HCT116 (cell line): ENCODE results near the gene BAIAP2. TPM values are rescaled to one million over a fixed set of nuclear protein-coding genes. Genes with fewer than 3 reads are reported as not detected.

Experiments
- ATAC-seq: fragments of 200-7000 bp; cut with Tn5 transposase; 2 replicates; pipeline ENCODE4 v1.9.1; 2020; ENCODE audit warnings: mild to moderate bottlenecking, moderate library complexity
- BruUV-seq: library from RNA; stranded (reverse); fragments of 400-500 nt; replicated peaks from 2 replicates; lab custom pipeline; 2021; lab: Mats Ljungman, UMichigan
- CTCF ChIA-PET: fragments of 300-600 bp; sonication (Branson Sonifier 250); formaldehyde crosslinking; loops from one replicate; lab custom pipeline; 2021; ENCODE audit warnings: antibody characterized with exemption; lab: Charles Lee
- POLR2A ChIA-PET: fragments of 300-600, 350-600 bp; sonication (Branson Sonifier 250); formaldehyde crosslinking; loops from one replicate; lab custom pipeline; 2021; ENCODE audit warnings: antibody characterized with exemption; lab: Charles Lee
- RAD21 ChIA-PET, 2 experiments: fragments of 300-600 bp; sonication (Branson Sonifier 250); formaldehyde crosslinking; loops; one replicate each; lab custom pipeline; 2023; ENCODE audit warnings: low total read pairs in 2 of 2; ENCODE audit not compliant: uncharacterized antibody in 2 of 2, unreplicated experiment in 2 of 2, low non-redundant PET in 1 of 2; lab: Charles Lee
- DNase-seq: peaks from one replicate; pipeline ENCODE4 v3.0.0-alpha.2; 2010; ENCODE audit warnings: low read depth, low spot score
- H2AFZ ChIP-seq: fragments of 200-600 bp; shearing (Covaris generic), sonication (generic); 2 replicates; pipeline ENCODE4 v1.6.1; 2017; ENCODE audit warnings: low read depth, mixed run types, mixed read lengths, antibody characterized with exemption, low read length; ENCODE audit not compliant: poor library complexity, severe bottlenecking
- H3K27ac ChIP-seq: 2 replicates; pipeline ENCODE4 v1.5.1; 2012; ENCODE audit warnings: low read depth, low read length
- H3K27me3 ChIP-seq: fragments of 200-600 bp; sonication (generic); 2 replicates; pipeline ENCODE4 v1.6.1; 2016; ENCODE audit warnings: mixed run types, low read length, mixed read lengths; ENCODE audit not compliant: insufficient read depth
- H3K36me3 ChIP-seq, 2 experiments: fragments of 200-500 bp in 1 of 2; fragments of 200-600 bp in 1 of 2; sonication (Bioruptor generic) in 1 of 2; sonication (generic) in 1 of 2; 2 replicates each; pipeline versions ENCODE4 v1.5.1 to v1.6.1; 2014 to 2016; ENCODE audit warnings: low read length in 2 of 2, inconsistent platforms in 1 of 2, mixed read lengths in 1 of 2, mixed run types in 1 of 2; ENCODE audit not compliant: insufficient read depth in 2 of 2, control insufficient read depth in 1 of 2
- H3K4me1 ChIP-seq, 2 experiments: fragments of 200-600 bp in 1 of 2; sonication (generic) in 1 of 2; 2 replicates each; pipeline versions ENCODE4 v1.5.1 to v1.6.1; 2012 to 2017; ENCODE audit warnings: low read length in 2 of 2, inconsistent platforms in 1 of 2, mild to moderate bottlenecking in 1 of 2, mixed read lengths in 1 of 2, mixed run types in 1 of 2, moderate library complexity in 1 of 2; ENCODE audit not compliant: insufficient read depth in 2 of 2, control insufficient read depth in 1 of 2
- H3K4me2 ChIP-seq: fragments of 200-600 bp; sonication (generic); 2 replicates; pipeline ENCODE4 v1.6.1; 2017; ENCODE audit warnings: mixed run types, low read length, mixed read lengths
- H3K4me3 ChIP-seq, 2 experiments: fragments of 200-600 bp in 1 of 2; sonication (generic) in 1 of 2; replicated peaks in 1 of 2; 2 replicates each; pipeline ENCODE4 v1.5.1; 2011 to 2016; ENCODE audit warnings: low read length in 2 of 2, control low read depth in 1 of 2, low read depth in 1 of 2, mild to moderate bottlenecking in 1 of 2, mixed read lengths in 1 of 2, mixed run types in 1 of 2
- H3K79me2 ChIP-seq: fragments of 200-600 bp; sonication (generic); 2 replicates; pipeline ENCODE4 v1.6.1; 2017; ENCODE audit warnings: mild to moderate bottlenecking, mixed run types, low read length, moderate library complexity, mixed read lengths; ENCODE audit not compliant: insufficient read depth
- H3K9ac ChIP-seq: fragments of 200-600 bp; sonication (generic); 2 replicates; pipeline ENCODE4 v1.6.1; 2016; ENCODE audit warnings: low read length, mixed read lengths
- H3K9me2 ChIP-seq: fragments of 200-600 bp; sonication (generic), shearing (Covaris generic); 2 replicates; pipeline ENCODE4 v1.6.1; 2017; ENCODE audit warnings: mixed run types, mild to moderate bottlenecking, moderate library complexity; ENCODE audit not compliant: insufficient read depth
- H3K9me3 ChIP-seq, 2 experiments: fragments of 200-500 bp in 1 of 2; fragments of 200-600 bp in 1 of 2; sonication (Bioruptor generic) in 1 of 2; sonication (generic) in 1 of 2; 2 replicates each; pipeline ENCODE4 v1.6.1; 2014 to 2017; ENCODE audit warnings: low read length in 2 of 2, mixed read lengths in 2 of 2, inconsistent platforms in 1 of 2, low read depth in 1 of 2, mild to moderate bottlenecking in 1 of 2, mixed run types in 1 of 2, moderate library complexity in 1 of 2; ENCODE audit not compliant: control insufficient read depth in 1 of 2, insufficient read depth in 1 of 2
- H4K20me1 ChIP-seq: fragments of 200-600 bp; sonication (generic), shearing (Covaris generic); 2 replicates; pipeline ENCODE4 v1.6.1; 2017; ENCODE audit warnings: mixed run types, mild to moderate bottlenecking, moderate library complexity; ENCODE audit not compliant: insufficient read depth
- CBX3 ChIP-seq: IDR thresholded peaks from 2 replicates; pipeline ENCODE4 v1.6.1; 2012; ENCODE audit warnings: low read depth
- EGR1 ChIP-seq: IDR thresholded peaks from 2 replicates; pipeline ENCODE4 v1.6.1; 2012; ENCODE audit warnings: low read depth
- ELF1 ChIP-seq: IDR thresholded peaks from 2 replicates; pipeline ENCODE4 v1.6.1; 2012; ENCODE audit warnings: low read depth, borderline replicate concordance
- EZH2 ChIP-seq: fragments of 200-600 bp; sonication (generic); IDR thresholded peaks from 2 replicates; pipeline ENCODE4 v1.6.1; 2017; ENCODE audit warnings: antibody characterized with exemption, mixed run types
- EZH2phosphoT487 ChIP-seq: fragments of 200-600 bp; IDR thresholded peaks from 2 replicates; pipeline ENCODE4 v1.6.1; 2018; ENCODE audit warnings: antibody characterized with exemption, borderline replicate concordance
- JUND ChIP-seq: IDR thresholded peaks from 2 replicates; pipeline ENCODE4 v1.6.1; 2012
- MAX ChIP-seq: IDR thresholded peaks from 2 replicates; pipeline ENCODE4 v1.6.1; 2012
- POLR2A ChIP-seq: IDR thresholded peaks from 2 replicates; pipeline ENCODE4 v1.7.0; 2011; ENCODE audit warnings: borderline replicate concordance; ENCODE audit not compliant: insufficient read depth, insufficient read length; ENCODE audit errors: extremely low read depth
- POLR2AphosphoS5 ChIP-seq: IDR thresholded peaks from 2 replicates; pipeline ENCODE4 v1.6.1; 2011; ENCODE audit warnings: mild to moderate bottlenecking, low read depth, low read length, moderate library complexity
- RAD21 ChIP-seq: IDR thresholded peaks from 2 replicates; pipeline ENCODE4 v1.6.1; 2012; ENCODE audit warnings: low read depth, mild to moderate bottlenecking
- REST ChIP-seq: IDR thresholded peaks from 2 replicates; pipeline ENCODE4 v1.6.1; 2012; ENCODE audit warnings: low read depth
- SP1 ChIP-seq: IDR thresholded peaks from 2 replicates; pipeline ENCODE4 v1.6.1; 2012; ENCODE audit warnings: low read depth
- intact Hi-C: fragments of 100-400 bp; cut with micrococcal nuclease; formaldehyde crosslinking; loops from 2 replicates; pipeline ENCODE4 v1.10.0; 2022
- total RNA-seq: library from RNA; stranded (reverse); gene quantifications from one replicate; pipeline ENCODE4 v1.2.1, GENCODE V29; 2021; ENCODE audit not compliant: unreplicated experiment

The BAIAP2 gene
- total RNA-seq, 1 experiment from 2014 or later: 105 TPM

GRCh38 chr17:81068411-81069134, 33.6 kb downstream of the BAIAP2 start:
- no peaks in the 10 kb centered on the region for H3K27me3 ChIP-seq
- CTCF ChIA-PET: no interaction called here
- H3K4me1 ChIP-seq: peaks cover 20 to 52% of the 10 kb centered on the region in 2 experiments
- TF ChIP-seq EGR1: no peak
- TF ChIP-seq POLR2A: no peak
- no peak for TF ChIP-seq POLR2AphosphoS5
- TF ChIP-seq JUND: no peak
- no peak for TF ChIP-seq CBX3
- TF ChIP-seq SP1: no peak
- no peak for TF ChIP-seq MAX
- TF ChIP-seq EZH2phosphoT487: no peak
- no peak for TF ChIP-seq RAD21
- no peak for TF ChIP-seq REST
- TF ChIP-seq ELF1: no peak
- TF ChIP-seq EZH2: no peak
- no peak overlapping the region for H3K4me3 ChIP-seq
- no peak for DNase-seq
- peaks cover 76% of the 10 kb centered on the region for H3K79me2 ChIP-seq
- RAD21 ChIA-PET: no interaction called here
- no peaks in the 10 kb centered on the region for H3K9me3 ChIP-seq
- no peak overlapping the region for H3K4me2 ChIP-seq
- POLR2A ChIA-PET: no interaction called here
- no peak overlapping the region for H3K27ac ChIP-seq
- no peak overlapping the region for H2AFZ ChIP-seq
- no TSS peak for BruUV-seq
- H4K20me1 ChIP-seq: no peaks in the 10 kb centered on the region
- peaks cover 0 to 21% of the 10 kb centered on the region in 2 experiments; a peak in 2 of 4 replicates for H3K36me3 ChIP-seq
- intact Hi-C loops: no loop called here
- no peak for ATAC-seq
- H3K9me2 ChIP-seq: no peaks in the 10 kb centered on the region
- no peak overlapping the region for H3K9ac ChIP-seq
